ENCODE measurements around the gene GKN1. TPM values are rescaled to one million over a fixed set of nuclear protein-coding genes. Genes with fewer than 3 reads are reported as not detected.

Gene GKN1
- total RNA-seq, 4 donors from 2014 or later = 2.5 TPM; not detected in 3

DNA sequence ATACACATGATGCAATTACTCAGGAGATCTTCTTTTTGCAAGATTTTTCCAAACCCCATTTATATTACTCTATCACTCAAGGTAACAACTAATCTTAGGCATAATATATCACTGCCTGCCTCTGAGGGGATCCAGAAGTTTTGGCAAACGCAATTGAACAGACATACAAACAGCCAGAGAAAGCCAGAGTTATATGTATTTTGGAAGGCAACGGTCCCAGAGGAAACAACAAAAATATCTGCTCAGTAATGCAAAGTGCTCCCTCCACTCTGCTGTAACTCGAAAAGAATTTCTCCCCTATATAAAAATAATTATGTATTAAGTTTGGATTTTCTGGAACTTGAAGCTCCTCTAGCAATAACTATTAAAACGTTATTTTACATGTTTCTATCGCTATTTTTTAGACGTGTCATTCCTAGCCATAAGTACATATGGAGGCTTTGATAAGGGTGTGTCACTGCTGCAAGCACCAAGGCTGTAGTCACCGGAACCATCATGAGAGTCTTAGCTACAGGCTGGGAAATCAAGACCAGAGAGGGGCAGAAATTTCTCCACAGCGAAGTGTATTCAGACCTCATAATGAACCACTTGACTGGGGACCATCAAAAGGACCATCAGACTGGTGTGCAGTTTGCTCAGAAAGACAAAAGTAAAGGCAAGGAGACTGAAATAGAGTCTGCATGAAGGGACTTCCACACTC, 3.7 kb upstream of the GKN1 start:
- intact Hi-C loops (cut with DNase I) = no loop called here
- no peaks in the 10 kb centered on the region for H3K9me3 ChIP-seq
- H3K4me1 ChIP-seq = no peaks in the 10 kb centered on the region
- no peak overlapping the region for H3K27ac ChIP-seq
- 77 to 86% methylated on average over 8 of the region's 8 CpGs for WGBS, 2 donors
- H3K27me3 ChIP-seq = peaks cover 0 to 9% (median 0%) of the 10 kb centered on the region in 4 donors
- no peak overlapping the region for H3K4me3 ChIP-seq
- no peak for DNase-seq
- no peaks in the 10 kb centered on the region for H3K36me3 ChIP-seq
- TF ChIP-seq, protein P1, sequence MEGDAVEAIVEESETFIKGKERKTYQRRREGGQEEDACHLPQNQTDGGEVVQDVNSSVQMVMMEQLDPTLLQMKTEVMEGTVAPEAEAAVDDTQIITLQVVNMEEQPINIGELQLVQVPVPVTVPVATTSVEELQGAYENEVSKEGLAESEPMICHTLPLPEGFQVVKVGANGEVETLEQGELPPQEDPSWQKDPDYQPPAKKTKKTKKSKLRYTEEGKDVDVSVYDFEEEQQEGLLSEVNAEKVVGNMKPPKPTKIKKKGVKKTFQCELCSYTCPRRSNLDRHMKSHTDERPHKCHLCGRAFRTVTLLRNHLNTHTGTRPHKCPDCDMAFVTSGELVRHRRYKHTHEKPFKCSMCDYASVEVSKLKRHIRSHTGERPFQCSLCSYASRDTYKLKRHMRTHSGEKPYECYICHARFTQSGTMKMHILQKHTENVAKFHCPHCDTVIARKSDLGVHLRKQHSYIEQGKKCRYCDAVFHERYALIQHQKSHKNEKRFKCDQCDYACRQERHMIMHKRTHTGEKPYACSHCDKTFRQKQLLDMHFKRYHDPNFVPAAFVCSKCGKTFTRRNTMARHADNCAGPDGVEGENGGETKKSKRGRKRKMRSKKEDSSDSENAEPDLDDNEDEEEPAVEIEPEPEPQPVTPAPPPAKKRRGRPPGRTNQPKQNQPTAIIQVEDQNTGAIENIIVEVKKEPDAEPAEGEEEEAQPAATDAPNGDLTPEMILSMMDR (IDR thresholded peaks at IDR 0.05) = no peak
- TF ChIP-seq POLR2A (IDR thresholded peaks at IDR 0.05) = no peak

GRCh38 chr2:68971591-68972231, 2.7 kb upstream of the GKN1 start:
- Histone ChIP-seq H3K36me3 (no peaks in the 10 kb centered on the region), H3K4me1 (no peaks in the 10 kb centered on the region), H3K27ac (no peak overlapping the region), H3K4me3 (no peak overlapping the region), H3K27me3 (peaks cover 0 to 15% (median 0%) of the 10 kb centered on the region in 4 donors), H3K9me3 (no peaks in the 10 kb centered on the region)
- 67 to 73% methylated on average over 3 to 5 of the region's 5 CpGs for WGBS, 2 donors
- TF ChIP-seq POLR2A (IDR thresholded peaks at IDR 0.05) = no peak
- TF ChIP-seq, protein P1 (IDR thresholded peaks at IDR 0.05) = no peak
- no peak for DNase-seq
- intact Hi-C loops (cut with DNase I) = no loop called here

GRCh38 chr2:68974946-68975665, 670 bp downstream of the GKN1 start:
- DNase-seq = no peak
- TF ChIP-seq, protein P1 (IDR thresholded peaks at IDR 0.05) = no peak
- TF ChIP-seq POLR2A (IDR thresholded peaks at IDR 0.05) = no peak
- Histone ChIP-seq H3K4me1 (no peaks in the 10 kb centered on the region), H3K27me3 (peaks cover 0 to 15% (median 0%) of the 10 kb centered on the region in 4 donors), H3K27ac (no peak overlapping the region), H3K9me3 (no peaks in the 10 kb centered on the region), H3K4me3 (no peak overlapping the region), H3K36me3 (no peaks in the 10 kb centered on the region)
- WGBS, 2 donors = 53 to 59% methylated on average over 9 of the region's 9 CpGs
- intact Hi-C loops (cut with DNase I) = no loop called here

DNA sequence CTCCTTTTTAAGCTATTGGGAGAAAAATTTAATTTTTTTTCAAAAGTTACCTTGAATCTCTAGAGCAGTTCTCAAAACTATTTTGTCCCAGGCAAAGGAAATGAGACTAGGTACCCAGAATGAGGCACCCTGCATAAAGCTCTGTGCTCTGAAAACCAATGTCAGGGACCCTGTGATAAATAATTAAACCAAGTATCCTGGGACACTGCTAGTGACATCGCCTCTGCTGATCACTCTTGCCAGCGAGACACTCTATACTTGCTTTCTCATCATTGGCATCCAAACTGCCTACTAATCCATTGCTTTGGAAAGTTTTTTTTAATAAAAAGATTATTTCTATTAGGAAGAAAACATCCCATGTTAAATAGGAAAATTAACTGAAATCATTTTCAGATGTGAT, 1.4 kb downstream of the GKN1 start:
- no peaks in the 10 kb centered on the region for H3K4me1 ChIP-seq
- H3K27ac ChIP-seq = no peak overlapping the region
- no peak for DNase-seq
- 90 to 93% methylated on average over 2 of the region's 2 CpGs for WGBS, 2 donors
- no peak for TF ChIP-seq POLR2A (IDR thresholded peaks at IDR 0.05)
- TF ChIP-seq, protein P1 (IDR thresholded peaks at IDR 0.05) = no peak
- no peaks in the 10 kb centered on the region for H3K36me3 ChIP-seq
- intact Hi-C loops (cut with DNase I) = no loop called here
- H3K27me3 ChIP-seq = peaks cover 0 to 15% (median 0%) of the 10 kb centered on the region in 4 donors
- no peak overlapping the region for H3K4me3 ChIP-seq
- H3K9me3 ChIP-seq = no peaks in the 10 kb centered on the region

DNA sequence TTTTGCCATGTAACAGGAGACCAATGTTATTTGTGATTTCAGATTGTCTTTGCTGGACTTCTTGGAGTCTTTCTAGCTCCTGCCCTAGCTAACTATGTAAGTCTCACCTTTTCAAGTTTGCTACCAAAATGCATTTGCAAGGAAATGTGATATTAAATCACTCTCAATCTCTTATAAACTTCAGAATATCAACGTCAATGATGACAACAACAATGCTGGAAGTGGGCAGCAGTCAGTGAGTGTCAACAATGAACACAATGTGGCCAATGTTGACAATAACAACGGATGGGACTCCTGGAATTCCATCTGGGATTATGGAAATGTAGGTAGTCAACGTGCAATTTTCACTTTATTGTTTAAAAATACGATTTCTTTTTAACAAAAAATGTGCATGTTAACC, 3.0 kb downstream of the GKN1 start:
- WGBS, 2 donors = 68 to 74% methylated on average over 4 of the region's 4 CpGs
- Histone ChIP-seq H3K9me3 (no peaks in the 10 kb centered on the region), H3K27me3 (peaks cover 0 to 15% (median 0%) of the 10 kb centered on the region in 4 donors), H3K27ac (no peak overlapping the region), H3K36me3 (no peaks in the 10 kb centered on the region), H3K4me3 (no peak overlapping the region), H3K4me1 (no peaks in the 10 kb centered on the region)
- TF ChIP-seq, protein P1 (IDR thresholded peaks at IDR 0.05) = no peak
- no peak for TF ChIP-seq POLR2A (IDR thresholded peaks at IDR 0.05)
- no peak for DNase-seq
- intact Hi-C loops (cut with DNase I) = no loop called here
